GM21390 (cell line): ENCODE measurements around the gene CLEC4A.
"Not testable (repeated sequence)": the region's sequence is repeated elsewhere in the genome, so short reads cannot be mapped to it uniquely, and the experiment has no call there.

Experiments used
- ATAC-seq: cut with Tn5 transposase; IDR thresholded peaks from one replicate; pipeline ENCODE4 v1.9.1; 2021; ENCODE audit not compliant: unreplicated experiment

The CLEC4A gene

GRCh38 chr12:8133636-8134397, 10.4 kb downstream of the CLEC4A start:
- not testable (repeated sequence) for ATAC-seq

GRCh38 chr12:8134398-8134930, 11.0 kb downstream of the CLEC4A start:
- not testable (repeated sequence) for ATAC-seq

- ATAC-seq = not testable (repeated sequence)
Observed at GRCh38 chr12:8141647-8142046, 18.2 kb downstream of the CLEC4A start.

GRCh38 chr12:8143261-8143660, 19.8 kb downstream of the CLEC4A start:
- no peak for ATAC-seq

- no peak for ATAC-seq
Observed at GRCh38 chr12:8145754-8146441, 22.5 kb downstream of the CLEC4A start.

GRCh38 chr12:8146442-8146771, 23.0 kb downstream of the CLEC4A start:
- no peak for ATAC-seq

GRCh38 chr12:8154526-8154925, 31.1 kb downstream of the CLEC4A start:
- no peak for ATAC-seq

- ATAC-seq = no peak
Observed at GRCh38 chr12:8156416-8156815, 33.0 kb downstream of the CLEC4A start.

- no peak for ATAC-seq
Observed at GRCh38 chr12:8156845-8157244, 33.4 kb downstream of the CLEC4A start, which contains the start of gene ZNF705A. Gene ZNF705A (plus strand): TSS chr12:8157015. CDS start chr12:8172626, 15,611 bp downstream.

GRCh38 chr12:8157484-8158198, 34.2 kb downstream of the CLEC4A start:
- ATAC-seq = no peak

- not testable (repeated sequence) for ATAC-seq
Observed at GRCh38 chr12:8172911-8173310, 49.5 kb downstream of the CLEC4A start.

- not testable (repeated sequence) for ATAC-seq
Observed at GRCh38 chr12:8179989-8180585, 56.7 kb downstream of the CLEC4A start.

GRCh38 chr12:8181271-8181670, 57.9 kb downstream of the CLEC4A start:
- ATAC-seq = not testable (repeated sequence)

- not testable (repeated sequence) for ATAC-seq
Observed at GRCh38 chr12:8182923-8183322, 59.5 kb downstream of the CLEC4A start.

- ATAC-seq = not testable (repeated sequence)
Observed at GRCh38 chr12:8183346-8183745, 59.9 kb downstream of the CLEC4A start.

GRCh38 chr12:8184206-8184605, 60.8 kb downstream of the CLEC4A start:
- not testable (repeated sequence) for ATAC-seq

- ATAC-seq = not testable (repeated sequence)
Observed at GRCh38 chr12:8188088-8188487, 64.7 kb downstream of the CLEC4A start.
